HG02970 (cell line): ENCODE data around the gene RECQL5.

Experiments used
- ATAC-seq: cut with Tn5 transposase; IDR thresholded peaks from one replicate; pipeline ENCODE4 v1.9.1; 2021; ENCODE audit warnings: mild to moderate bottlenecking, moderate library complexity, moderate number of reproducible peaks; ENCODE audit not compliant: unreplicated experiment, low FRiP score

Gene RECQL5

GRCh38 chr17:75635610-75636202 is 31.2 kb downstream of the RECQL5 start:
- ATAC-seq, result no peak

- ATAC-seq, result no peak
These were observed 32.0 kb downstream of the RECQL5 start for GRCh38 chr17:75634754-75635609.

GRCh38 chr17:75634376-75634740 is 32.6 kb downstream of the RECQL5 start:
- no peak for ATAC-seq

GRCh38 chr17:75633486-75634375 is 33.2 kb downstream of the RECQL5 start:
- ATAC-seq, result no peak

GRCh38 chr17:75632863-75633485 is 34.0 kb downstream of the RECQL5 start, which contains the start of gene SMIM5:
TSS of gene SMIM5 (plus strand) at chr17:75633434. CDS start at chr17:75640202, 6,768 bp downstream.
- no peak for ATAC-seq

GRCh38 chr17:75632428-75632827 is 34.5 kb downstream of the RECQL5 start:
- ATAC-seq, result no peak

GRCh38 chr17:75631353-75631752 is 35.6 kb downstream of the RECQL5 start:
- no peak for ATAC-seq

GRCh38 chr17:75630071-75630917 is 36.7 kb downstream of the RECQL5 start:
- ATAC-seq, result no peak

- ATAC-seq, result no peak
These were observed 37.8 kb downstream of the RECQL5 start for GRCh38 chr17:75629157-75629556.

GRCh38 chr17:75628425-75628824 is 38.5 kb downstream of the RECQL5 start:
- no peak for ATAC-seq

GRCh38 chr17:75627094-75627493 is 39.9 kb downstream of the RECQL5 start:
- no peak for ATAC-seq

- ATAC-seq, result no peak
These were observed 40.4 kb downstream of the RECQL5 start for GRCh38 chr17:75626496-75627038.

- no peak for ATAC-seq
These were observed 41.0 kb downstream of the RECQL5 start for GRCh38 chr17:75625813-75626486.

GRCh38 chr17:75624714-75625345 is 42.1 kb downstream of the RECQL5 start:
- no peak for ATAC-seq

- ATAC-seq, result no peak
These were observed 42.9 kb downstream of the RECQL5 start for GRCh38 chr17:75624021-75624420.

GRCh38 chr17:75623386-75623785 is 43.6 kb downstream of the RECQL5 start:
- no peak for ATAC-seq

- ATAC-seq, result no peak
These were observed 44.1 kb downstream of the RECQL5 start for GRCh38 chr17:75622771-75623273.

GRCh38 chr17:75622076-75622475 is 44.9 kb downstream of the RECQL5 start:
- ATAC-seq, result no peak
